Astrocyte of the cerebellum (primary cell): ENCODE measurements around the gene TBK1.

Experiments
- DNase-seq: peaks from one replicate; pipeline ENCODE4 v3.0.0-alpha.2; 2011; ENCODE audit warnings: low read depth
- H3K4me3 ChIP-seq: 2 replicates; pipeline ENCODE4 v1.5.1; 2011; ENCODE audit warnings: mild to moderate bottlenecking, low read depth, low read length, moderate library complexity
- in situ Hi-C: cut with HindIII; loops from 2 replicates; pipeline ENCODE4 v1.10.0; 2017; ENCODE audit warnings: low sequenced_read_pairs
- TF ChIP-seq, protein P1 (sequence below): IDR thresholded peaks from 2 replicates; pipeline ENCODE4 v1.5.1; 2012; ENCODE audit warnings: low read length, low read depth, moderate library complexity, mild to moderate bottlenecking; ENCODE audit errors: missing control alignments

The TBK1 gene

DNA sequence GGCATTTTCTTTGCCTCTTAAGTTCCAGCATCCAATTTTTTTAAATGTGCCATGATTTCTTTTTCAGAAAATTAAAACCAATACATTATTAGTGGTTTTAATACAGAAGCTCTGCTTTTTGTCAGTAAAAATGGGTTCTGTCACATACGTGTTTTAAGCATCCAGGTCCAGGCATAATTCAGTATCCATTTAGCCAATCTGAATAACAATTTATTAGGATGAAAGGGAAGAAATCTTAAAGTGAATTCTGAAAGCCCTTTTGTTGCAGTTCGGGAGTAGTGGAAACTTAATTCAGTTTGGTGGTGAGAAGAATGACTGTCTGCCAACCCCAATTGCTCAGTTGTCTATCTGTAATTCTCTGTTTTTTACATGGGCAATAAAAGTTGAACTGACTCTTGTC lies 40.5 kb upstream of the TBK1 start:
- DNase-seq, result no peak
- TF ChIP-seq, protein P1, sequence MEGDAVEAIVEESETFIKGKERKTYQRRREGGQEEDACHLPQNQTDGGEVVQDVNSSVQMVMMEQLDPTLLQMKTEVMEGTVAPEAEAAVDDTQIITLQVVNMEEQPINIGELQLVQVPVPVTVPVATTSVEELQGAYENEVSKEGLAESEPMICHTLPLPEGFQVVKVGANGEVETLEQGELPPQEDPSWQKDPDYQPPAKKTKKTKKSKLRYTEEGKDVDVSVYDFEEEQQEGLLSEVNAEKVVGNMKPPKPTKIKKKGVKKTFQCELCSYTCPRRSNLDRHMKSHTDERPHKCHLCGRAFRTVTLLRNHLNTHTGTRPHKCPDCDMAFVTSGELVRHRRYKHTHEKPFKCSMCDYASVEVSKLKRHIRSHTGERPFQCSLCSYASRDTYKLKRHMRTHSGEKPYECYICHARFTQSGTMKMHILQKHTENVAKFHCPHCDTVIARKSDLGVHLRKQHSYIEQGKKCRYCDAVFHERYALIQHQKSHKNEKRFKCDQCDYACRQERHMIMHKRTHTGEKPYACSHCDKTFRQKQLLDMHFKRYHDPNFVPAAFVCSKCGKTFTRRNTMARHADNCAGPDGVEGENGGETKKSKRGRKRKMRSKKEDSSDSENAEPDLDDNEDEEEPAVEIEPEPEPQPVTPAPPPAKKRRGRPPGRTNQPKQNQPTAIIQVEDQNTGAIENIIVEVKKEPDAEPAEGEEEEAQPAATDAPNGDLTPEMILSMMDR, result no peak
- no peak overlapping the region for H3K4me3 ChIP-seq
- in situ Hi-C loops, result no loop called here

DNA sequence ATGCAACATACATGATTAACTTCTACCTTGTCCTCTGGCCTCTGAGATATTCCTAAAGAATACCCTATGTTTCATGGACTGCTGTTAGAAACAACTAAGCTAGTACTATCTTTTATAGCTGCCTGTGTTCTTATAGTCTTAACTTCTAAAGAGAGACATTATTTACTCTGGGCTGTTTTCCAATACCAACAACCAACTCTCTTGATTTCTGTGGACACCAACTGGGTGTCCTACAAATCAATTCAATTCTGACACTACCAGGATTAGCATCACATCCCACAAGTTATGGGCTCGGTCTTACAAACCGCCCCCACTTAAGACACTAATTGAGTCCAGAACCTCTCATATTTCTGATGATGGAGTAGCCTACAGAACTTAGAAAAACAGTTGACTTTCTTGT lies 39.5 kb upstream of the TBK1 start:
- TF ChIP-seq, protein P1, result no peak

DNA sequence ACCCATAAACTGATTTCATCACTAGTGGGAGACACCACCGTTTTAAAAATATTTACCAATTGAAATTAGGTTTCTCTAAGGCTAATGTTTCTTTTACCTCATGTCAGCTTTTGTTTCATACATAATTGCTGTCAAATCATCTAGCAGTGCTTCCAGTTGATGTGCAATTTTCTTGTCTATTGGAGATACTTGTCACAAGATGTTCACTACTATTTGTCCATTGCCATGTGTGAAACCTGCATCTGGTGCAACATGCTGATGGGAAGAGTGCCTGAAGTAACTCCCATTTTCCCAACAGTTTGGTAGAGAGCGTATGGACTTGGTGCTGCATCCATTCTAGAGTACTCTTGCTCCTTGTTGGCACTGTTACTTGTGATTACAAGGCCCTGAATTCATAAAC lies 38.0 kb upstream of the TBK1 start:
- H3K4me3 ChIP-seq, result no peak overlapping the region
- TF ChIP-seq, protein P1, result no peak
- in situ Hi-C loops, result no loop called here
- DNase-seq, result no peak

More for the DNA sequence above, 39.5 kb upstream of the TBK1 start:
- peak; percentile 55 for DNase-seq
- in situ Hi-C loops, result no loop called here
- no peak overlapping the region for H3K4me3 ChIP-seq

- no peak overlapping the region for H3K4me3 ChIP-seq
- in situ Hi-C loops, result no loop called here
- TF ChIP-seq, protein P1, result no peak
- no peak for DNase-seq
These were observed 33.7 kb upstream of the TBK1 start for GRCh38 chr12:64418209-64418608.

DNA sequence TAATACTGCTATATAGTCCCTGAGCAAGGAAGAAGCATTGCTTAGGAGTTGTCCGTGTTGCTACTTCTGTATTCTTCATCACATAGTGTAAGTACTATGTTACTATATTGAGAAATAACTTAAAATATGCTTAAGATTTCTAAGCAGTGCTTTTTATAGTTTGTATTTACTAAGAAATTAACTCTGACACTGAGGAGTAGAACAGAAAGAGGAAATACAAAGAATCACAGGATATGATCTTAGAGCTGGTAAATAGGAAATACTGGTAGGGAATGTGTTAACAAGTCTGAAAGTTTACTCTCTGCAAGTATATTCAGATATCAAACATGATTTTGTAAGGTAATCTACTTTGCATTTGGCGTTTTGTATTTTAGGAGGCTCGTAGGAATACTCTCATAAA lies 32.2 kb upstream of the TBK1 start:
- TF ChIP-seq, protein P1, result no peak
- no peak for DNase-seq
- in situ Hi-C loops, result no loop called here
- H3K4me3 ChIP-seq, result no peak overlapping the region

- TF ChIP-seq, protein P1, result no peak
- DNase-seq, result no peak
- H3K4me3 ChIP-seq, result no peak overlapping the region
- in situ Hi-C loops, result no loop called here
These were observed 23.9 kb upstream of the TBK1 start for GRCh38 chr12:64427988-64428387.

DNA sequence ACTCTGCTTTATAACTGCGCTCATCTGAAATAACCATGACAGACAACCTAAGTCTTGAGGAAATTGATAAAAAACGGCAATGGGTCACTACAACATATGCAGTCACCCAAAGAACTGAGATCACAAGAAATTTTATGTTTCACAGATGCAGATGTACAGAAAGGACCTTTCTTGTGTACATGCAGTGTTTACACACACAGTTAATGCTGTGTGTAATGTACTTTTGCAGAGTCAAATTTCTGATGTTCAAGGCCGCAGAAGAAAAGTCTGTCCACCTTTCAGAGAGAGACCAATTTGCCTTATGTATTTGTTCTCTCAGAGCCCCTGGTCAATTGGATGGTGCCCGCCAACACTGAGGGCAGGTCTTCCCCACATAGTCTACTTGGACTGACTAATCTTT lies 23.0 kb upstream of the TBK1 start:
- in situ Hi-C loops, result no loop called here
- TF ChIP-seq, protein P1, result no peak
- no peak for DNase-seq
- H3K4me3 ChIP-seq, result no peak overlapping the region
